Measurements from ENCODE around the gene ZDBF2.

- TF ChIP-seq, protein P1, sequence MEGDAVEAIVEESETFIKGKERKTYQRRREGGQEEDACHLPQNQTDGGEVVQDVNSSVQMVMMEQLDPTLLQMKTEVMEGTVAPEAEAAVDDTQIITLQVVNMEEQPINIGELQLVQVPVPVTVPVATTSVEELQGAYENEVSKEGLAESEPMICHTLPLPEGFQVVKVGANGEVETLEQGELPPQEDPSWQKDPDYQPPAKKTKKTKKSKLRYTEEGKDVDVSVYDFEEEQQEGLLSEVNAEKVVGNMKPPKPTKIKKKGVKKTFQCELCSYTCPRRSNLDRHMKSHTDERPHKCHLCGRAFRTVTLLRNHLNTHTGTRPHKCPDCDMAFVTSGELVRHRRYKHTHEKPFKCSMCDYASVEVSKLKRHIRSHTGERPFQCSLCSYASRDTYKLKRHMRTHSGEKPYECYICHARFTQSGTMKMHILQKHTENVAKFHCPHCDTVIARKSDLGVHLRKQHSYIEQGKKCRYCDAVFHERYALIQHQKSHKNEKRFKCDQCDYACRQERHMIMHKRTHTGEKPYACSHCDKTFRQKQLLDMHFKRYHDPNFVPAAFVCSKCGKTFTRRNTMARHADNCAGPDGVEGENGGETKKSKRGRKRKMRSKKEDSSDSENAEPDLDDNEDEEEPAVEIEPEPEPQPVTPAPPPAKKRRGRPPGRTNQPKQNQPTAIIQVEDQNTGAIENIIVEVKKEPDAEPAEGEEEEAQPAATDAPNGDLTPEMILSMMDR (conservative IDR thresholded peaks at IDR 0.05; ENCODE audit: low read depth, low read length): no peak
- TF ChIP-seq EZH2 (IDR thresholded peaks at IDR 0.05; ENCODE audit: borderline replicate concordance, low read depth, low read length, poor library complexity, severe bottlenecking): no peak
These were observed 34.1 kb upstream of the ZDBF2 start for GRCh38 chr2:206240327-206240726.

All from A673 (cell line).